Omental fat pad (tissue), 4 donors: ENCODE results near the gene ANKRD65. TPM values are rescaled to one million over a fixed set of nuclear protein-coding genes. Genes with fewer than 3 reads are reported as not detected.

Experiments
- ATAC-seq: fragments of 150-250 bp; one replicate; pipeline ENCODE4 v1.9.1; 2016; ENCODE audit warnings: mild to moderate bottlenecking, moderate library complexity; ENCODE audit not compliant: low FRiP score
- DNase-seq: peaks from one replicate; pipeline ENCODE4 v3.0.0-alpha.2; 2019; ENCODE audit warnings: low spot score
- total RNA-seq, 4 donors: library from RNA; depleted of rRNA; stranded (reverse); fragments of >200 nt; gene quantifications; one replicate each; pipeline ENCODE4 v1.1.0, GENCODE V29; 2016
- TF ChIP-seq, protein P1 (sequence below), 3 donors: fragments of 450-650 bp; IDR thresholded peaks; one replicate each; pipeline ENCODE4 v1.5.1; 2016 to 2017; ENCODE audit warnings: antibody characterized with exemption in 3 of 3, mild to moderate bottlenecking in 3 of 3, moderate library complexity in 2 of 3

The ANKRD65 gene
- total RNA-seq, 4 donors from 2014 or later: 2.6 to 7.3 (median 3.8) TPM

DNA sequence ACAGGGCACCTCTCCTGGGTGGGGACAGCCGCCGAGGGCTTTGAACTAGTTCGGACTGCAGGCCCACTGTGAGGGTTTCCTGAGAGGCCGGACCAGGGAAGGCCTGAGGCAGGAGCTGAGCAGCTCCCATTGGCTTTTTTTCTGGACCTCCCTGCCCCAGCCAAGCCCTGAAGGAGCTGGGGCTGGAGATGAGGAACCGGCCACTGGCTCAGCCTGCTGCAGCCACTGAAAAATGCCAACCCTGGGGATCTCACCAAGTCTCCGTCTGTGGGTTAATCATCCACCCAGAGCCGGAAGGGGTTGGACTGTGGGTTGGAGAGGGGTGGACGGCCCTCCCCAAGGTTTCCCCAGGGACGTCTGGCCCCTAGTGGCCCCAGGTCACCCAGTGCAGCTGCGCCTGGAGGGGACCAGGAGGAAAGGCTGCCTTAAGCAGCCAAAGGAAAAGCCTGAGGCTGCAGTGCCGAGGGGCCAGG lies 16.9 kb upstream of the ANKRD65 start:
- ATAC-seq (no peak), DNase-seq (no peak)
- TF ChIP-seq, protein P1, sequence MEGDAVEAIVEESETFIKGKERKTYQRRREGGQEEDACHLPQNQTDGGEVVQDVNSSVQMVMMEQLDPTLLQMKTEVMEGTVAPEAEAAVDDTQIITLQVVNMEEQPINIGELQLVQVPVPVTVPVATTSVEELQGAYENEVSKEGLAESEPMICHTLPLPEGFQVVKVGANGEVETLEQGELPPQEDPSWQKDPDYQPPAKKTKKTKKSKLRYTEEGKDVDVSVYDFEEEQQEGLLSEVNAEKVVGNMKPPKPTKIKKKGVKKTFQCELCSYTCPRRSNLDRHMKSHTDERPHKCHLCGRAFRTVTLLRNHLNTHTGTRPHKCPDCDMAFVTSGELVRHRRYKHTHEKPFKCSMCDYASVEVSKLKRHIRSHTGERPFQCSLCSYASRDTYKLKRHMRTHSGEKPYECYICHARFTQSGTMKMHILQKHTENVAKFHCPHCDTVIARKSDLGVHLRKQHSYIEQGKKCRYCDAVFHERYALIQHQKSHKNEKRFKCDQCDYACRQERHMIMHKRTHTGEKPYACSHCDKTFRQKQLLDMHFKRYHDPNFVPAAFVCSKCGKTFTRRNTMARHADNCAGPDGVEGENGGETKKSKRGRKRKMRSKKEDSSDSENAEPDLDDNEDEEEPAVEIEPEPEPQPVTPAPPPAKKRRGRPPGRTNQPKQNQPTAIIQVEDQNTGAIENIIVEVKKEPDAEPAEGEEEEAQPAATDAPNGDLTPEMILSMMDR (IDR thresholded peaks at IDR 0.05): no peak

DNA sequence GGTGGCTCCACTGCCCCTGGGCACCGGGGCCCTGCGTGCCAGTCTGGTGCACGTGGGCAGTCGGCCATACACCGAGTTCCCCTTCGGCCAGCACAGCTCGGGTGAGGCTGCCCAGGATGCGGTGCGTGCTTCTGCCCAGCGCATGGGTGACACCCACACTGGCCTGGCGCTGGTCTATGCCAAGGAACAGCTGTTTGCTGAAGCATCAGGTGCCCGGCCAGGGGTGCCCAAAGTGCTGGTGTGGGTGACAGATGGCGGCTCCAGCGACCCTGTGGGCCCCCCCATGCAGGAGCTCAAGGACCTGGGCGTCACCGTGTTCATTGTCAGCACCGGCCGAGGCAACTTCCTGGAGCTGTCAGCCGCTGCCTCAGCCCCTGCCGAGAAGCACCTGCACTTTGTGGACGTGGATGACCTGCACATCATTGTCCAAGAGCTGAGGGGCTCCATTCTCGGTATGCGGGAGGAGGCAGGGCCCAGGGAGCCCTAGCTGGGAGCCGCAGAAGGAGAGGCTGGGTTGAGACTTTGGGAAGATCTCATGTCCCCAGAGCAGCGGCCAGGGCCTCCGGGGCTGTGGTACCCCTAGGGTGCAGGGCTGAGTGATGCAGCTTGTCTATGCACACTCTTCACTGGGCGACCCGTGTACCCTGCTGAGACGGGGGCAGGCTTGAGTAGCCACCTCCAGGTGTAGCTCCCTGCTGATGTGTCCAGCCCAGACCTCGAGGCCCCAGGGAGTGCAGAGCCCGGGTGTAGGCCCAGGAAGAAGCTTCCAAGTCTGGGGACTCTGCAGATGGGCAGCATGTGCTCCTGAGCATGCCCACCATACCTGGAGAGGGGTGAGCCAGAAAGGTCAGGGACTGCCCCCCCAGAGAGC lies 16.2 kb upstream of the ANKRD65 start:
- DNase-seq: no peak

DNA sequence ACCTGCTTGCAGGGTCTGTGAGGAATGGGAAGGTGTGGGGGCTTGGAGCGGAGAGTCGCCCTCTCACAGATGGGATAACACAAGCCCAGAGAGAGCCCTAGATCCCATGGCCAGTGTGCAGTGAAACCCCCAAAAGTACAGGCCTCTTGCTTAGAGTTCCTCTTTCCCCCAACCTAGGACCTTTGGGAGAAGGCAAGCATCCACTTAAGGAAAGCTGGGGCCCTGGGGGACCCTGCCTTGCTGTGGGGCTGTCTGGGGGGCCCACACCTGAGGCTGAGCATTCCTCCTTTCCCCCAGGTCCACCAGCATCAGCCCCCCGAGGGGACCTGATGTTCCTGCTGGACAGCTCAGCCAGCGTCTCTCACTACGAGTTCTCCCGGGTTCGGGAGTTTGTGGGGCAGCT lies 15.6 kb upstream of the ANKRD65 start:
- TF ChIP-seq, protein P1 (IDR thresholded peaks at IDR 0.05): no peak
- no peak for ATAC-seq
- DNase-seq: no peak

More for the DNA sequence above, 16.2 kb upstream of the ANKRD65 start:
- no peak for ATAC-seq
- TF ChIP-seq, protein P1 (IDR thresholded peaks at IDR 0.05): no peak

DNA sequence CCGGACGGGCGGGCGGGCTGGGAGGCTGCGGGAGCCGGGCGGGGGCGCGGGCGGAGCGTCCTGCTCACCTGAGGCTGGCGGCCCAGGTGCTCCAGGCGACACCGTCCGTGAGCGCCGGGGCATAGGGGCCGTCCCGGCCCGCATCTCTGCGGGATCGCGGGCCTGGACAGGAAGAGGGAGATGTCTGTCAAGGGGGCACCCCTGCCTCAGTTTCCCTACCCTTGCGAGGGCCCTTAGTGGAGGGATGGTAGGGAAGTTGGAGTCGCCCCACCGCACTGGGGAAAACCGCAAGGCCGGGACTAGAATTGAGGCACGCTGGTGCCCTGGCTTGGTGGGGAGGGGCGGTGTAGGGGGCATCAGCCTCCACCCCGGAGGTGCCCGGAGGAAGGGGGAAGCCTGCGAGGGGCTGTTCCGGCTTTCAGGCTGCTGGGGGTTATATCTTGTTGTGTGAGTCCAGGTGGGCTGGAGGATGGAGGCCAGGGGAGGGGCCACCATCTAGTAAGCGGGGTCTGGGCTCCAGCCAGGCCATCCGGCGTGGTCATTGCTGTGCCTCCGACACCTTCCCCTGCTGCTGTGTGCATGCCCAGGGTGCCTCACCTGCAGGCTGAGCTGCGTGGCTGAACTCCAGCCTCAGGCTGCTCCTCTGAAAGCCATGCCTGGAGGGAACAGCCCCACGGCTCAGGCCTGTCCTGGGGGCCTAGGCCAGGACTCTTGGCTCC lies 15.0 kb upstream of the ANKRD65 start:
- DNase-seq (no peak), ATAC-seq (no peak)
- TF ChIP-seq, protein P1 (IDR thresholded peaks at IDR 0.05): no peak

DNA sequence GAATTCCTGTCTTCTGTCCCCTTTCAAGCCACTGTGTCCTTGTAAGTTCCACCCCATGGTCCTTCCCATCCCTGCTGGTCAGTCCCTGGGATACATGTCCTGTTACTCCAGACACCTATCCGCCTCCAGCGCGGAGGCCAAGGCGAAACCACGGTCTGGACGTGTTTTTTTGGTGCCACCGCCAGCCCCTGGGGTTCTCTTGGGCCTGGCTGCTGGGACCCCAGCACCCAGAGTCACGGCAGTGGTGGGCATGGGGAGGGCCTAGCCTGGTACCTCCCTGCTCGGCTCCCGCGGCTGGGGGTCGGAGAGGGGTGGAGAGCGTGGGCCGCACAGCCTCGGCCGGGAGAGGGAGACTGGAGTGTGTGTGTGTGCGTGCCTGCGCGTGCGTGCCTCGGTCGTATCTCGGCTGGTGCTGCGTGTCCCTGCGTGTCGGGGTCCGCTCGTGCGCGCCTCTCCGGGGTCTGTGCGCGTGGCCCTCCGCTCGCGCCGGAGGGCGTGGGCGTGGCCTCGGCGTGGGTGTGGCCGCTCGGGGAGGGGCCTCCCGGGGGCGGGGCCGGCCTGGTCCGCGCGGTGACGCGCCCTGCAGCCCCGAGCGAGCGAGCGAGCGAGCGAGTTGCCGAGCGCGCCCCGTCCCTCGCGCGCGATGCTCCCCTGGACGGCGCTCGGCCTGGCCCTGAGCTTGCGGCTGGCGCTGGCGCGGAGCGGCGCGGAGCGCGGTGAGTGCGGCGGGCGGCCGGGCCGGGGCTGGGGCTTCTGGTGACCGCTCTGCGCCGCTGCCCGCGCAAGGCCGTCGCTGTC lies 14.2 kb upstream of the ANKRD65 start, which contains the start of gene VWA1:
Gene VWA1, plus strand, starts transcription at position 585 of the 798 bp plus-strand sequence. Its CDS starts 59 bp downstream, at position 644.
- DNase-seq: peak; percentile 50
- TF ChIP-seq, protein P1 (IDR thresholded peaks at IDR 0.05): no peak
- ATAC-seq: peak; percentile 59

DNA sequence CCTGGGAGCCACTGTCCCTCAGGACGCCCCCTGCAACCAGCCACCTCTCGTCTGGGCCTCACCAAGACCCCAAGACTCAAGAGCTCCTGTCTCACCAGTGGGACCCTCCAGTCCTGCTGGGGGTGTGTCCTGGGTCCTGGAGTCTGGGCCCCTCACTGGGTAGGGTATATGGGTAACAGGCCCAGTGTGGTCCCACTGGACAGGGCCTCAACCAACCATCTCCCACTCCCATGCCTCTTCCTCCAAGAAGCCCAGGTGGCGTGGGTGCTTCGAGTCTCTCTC lies 13.7 kb upstream of the ANKRD65 start:
- DNase-seq: no peak
- TF ChIP-seq, protein P1 (IDR thresholded peaks at IDR 0.05): no peak
- ATAC-seq: no peak
